HG03457 (cell line): ENCODE measurements around the gene ADAM12.

Experiments
- ATAC-seq: cut with Tn5 transposase; IDR thresholded peaks from one replicate; pipeline ENCODE4 v1.9.1; 2021; ENCODE audit warnings: moderate number of reproducible peaks; ENCODE audit not compliant: unreplicated experiment

ADAM12 gene, protein sequence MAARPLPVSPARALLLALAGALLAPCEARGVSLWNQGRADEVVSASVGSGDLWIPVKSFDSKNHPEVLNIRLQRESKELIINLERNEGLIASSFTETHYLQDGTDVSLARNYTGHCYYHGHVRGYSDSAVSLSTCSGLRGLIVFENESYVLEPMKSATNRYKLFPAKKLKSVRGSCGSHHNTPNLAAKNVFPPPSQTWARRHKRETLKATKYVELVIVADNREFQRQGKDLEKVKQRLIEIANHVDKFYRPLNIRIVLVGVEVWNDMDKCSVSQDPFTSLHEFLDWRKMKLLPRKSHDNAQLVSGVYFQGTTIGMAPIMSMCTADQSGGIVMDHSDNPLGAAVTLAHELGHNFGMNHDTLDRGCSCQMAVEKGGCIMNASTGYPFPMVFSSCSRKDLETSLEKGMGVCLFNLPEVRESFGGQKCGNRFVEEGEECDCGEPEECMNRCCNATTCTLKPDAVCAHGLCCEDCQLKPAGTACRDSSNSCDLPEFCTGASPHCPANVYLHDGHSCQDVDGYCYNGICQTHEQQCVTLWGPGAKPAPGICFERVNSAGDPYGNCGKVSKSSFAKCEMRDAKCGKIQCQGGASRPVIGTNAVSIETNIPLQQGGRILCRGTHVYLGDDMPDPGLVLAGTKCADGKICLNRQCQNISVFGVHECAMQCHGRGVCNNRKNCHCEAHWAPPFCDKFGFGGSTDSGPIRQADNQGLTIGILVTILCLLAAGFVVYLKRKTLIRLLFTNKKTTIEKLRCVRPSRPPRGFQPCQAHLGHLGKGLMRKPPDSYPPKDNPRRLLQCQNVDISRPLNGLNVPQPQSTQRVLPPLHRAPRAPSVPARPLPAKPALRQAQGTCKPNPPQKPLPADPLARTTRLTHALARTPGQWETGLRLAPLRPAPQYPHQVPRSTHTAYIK

DNA sequence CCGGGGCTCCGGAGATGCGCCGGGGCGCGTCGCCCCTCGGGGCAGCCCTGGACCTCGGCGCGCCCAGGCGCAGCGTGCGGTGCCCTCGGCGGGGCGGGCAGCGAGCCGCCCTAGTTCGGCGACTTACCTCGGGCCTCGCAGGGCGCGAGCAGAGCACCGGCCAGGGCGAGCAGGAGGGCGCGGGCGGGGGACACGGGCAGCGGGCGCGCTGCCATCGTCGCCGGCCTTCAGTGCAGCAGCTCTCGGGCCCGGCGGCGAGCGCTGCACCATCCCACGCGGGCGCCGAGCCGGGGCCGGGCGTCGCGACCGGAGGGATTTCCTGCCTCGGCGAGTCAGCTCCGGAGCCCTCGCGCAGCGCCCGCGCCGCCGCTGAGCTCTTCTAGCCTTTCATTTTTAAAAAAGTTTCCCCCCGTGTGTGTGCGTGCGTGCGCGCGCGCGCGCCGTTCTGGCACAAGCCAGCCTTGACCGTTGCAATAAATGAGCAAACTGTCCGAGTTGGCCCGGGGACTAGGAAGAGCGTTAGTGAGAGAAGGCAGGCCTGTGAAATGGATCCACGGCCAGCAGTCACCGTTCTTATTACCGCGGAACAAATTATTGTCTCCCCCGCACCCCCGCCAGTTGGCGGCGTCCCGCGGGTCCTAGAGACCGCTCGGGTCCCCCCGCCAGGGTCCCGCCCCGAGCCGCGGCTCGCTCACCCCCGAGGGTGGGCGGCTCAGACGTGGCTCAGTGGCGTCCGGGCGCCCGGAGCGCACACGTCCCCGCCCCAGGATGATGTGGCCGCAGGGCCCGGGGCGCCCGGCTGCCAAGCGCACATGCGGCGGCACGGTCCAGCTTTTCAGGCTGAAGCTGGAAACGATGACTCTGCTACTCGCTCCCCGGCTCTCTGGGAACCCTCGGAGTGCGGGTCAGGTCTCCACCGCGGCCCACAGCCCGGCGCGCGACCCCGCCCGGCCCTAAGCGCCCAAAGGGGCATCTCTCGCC is at the start of gene ADAM12:
Gene ADAM12 (minus strand): TSS at position 547 of the 981 bp plus-strand sequence. CDS start 332 bp downstream, at position 215.
- ATAC-seq = no peak

DNA sequence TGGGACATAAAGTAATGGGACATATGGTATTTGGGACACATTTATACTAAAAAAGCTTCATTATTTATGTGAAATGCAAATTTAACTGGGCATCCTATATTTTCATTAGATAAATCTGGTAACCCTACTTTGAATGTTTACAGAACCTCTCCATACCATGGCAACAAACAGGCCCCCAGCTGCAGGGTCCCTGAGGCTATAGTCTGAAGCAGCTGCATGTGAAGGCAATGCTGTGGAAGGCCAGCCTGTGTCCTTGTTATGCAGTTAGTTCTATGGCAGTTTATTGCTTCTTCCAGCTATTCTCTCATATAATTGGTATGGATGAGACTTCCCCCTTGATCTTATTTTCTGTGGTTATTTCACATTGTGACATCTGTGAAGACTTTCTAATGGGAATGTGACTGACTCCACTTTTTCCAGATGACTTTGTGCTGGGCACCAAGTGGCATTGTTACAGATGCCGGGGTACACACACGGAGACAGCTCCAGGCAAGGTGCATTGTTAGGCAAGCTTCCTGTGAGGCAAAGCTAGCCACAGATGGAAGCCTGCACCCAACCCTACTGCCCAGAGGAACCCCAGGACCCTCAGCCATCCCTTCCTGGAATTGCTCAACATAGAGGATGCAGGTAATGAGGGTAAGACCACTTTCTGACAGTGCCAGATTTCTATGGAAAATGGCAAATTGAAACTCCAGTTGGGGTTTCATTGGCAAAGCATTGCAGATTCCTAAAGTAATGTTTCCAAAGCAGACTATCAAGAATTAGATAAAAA is 49.5 kb upstream of the ADAM12 start:
- ATAC-seq = no peak

DNA sequence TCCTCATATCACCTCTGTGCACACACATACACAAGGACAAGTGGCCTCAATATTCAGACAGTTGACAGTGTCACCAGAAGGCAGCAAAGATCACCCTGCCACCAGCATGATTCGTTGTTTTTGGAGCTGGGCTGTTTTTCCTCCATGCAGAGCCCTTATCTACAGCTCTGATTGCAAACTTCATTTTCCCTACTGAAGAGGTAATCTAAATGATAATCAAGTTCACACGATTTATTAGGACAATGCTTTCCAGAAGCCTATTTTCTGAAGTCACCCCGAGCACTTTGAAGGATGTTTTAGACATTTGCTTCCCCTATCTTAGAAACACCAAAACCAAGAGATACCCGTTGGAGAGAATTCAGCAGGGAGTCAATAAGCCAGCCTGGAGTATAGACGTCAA is 46.0 kb upstream of the ADAM12 start:
- ATAC-seq = no peak

DNA sequence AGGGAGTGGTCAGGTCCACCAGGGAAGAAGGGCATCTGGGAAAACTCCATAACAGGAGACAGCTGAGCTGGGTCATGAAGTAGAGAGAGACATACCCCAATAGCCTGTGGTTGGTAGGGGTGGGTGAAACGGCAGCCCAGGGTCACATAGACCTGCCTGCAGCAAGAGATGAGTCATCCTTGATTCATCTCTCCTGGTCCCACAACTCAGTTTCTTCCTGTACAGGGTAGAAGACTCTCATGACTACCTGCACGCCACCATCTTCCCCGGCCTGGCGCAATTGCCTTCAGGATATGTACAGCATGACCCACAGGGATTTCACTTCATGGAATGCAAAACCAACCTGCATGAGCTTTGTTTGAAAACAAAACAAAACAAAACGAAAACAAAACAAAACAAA is 45.1 kb upstream of the ADAM12 start:
- no peak for ATAC-seq

DNA sequence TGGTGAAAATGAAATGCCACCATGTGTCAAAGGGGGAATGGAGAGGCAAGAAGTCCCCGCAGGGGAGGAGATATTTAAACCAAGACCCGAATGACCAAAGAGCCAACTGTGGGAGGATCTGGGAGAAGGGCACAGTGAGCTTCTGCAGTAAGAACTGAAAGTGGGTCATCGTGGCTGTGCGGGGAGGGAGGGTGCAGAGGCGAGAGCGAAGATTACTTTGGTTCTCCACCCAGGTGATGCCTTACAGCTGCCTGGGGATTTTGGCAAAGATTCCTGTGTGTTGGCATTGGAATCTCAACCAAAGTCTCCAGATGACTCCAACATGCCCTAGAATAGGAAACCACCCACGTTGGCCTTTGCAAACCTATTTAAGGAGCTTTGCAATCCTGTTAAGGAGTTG is 44.2 kb upstream of the ADAM12 start:
- ATAC-seq = no peak

DNA sequence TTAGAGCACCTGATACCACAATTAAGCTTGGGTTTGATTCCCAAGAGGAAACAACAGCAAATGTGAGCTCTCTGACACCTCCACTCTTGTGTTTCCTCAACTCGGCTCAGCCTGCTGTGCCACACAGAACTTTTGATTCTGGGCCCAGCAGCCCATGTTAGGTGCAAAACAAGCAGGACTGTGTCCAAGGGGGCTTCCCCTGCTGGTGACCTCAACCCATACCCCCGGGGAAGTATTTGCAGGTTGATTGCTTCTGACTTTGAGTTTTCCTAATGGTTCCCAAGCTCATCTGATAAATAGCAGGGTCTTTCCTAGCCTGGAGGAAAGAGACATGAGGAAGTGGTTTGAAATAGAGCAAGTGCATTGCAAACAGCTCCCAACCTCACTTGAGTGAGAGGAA is 43.5 kb upstream of the ADAM12 start:
- no peak for ATAC-seq

DNA sequence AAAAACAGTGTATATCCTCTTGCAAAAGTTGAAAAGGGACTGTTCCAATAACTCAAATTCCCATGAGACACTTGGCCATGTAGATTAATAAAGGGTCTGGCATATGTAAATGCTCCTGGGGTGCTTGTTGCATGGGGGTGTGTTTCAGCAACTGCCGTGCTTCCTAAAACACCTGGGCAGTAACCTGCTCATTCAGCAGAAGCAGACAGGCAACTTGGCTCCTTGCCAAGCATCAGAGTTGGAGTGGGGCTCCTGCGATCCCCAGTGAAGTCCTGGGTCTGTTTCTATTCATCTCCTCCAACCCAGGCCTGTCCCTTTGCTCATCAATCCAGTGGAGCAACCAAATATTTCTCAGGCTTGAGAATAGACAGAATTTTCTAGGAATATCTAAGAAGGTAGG is 42.2 kb upstream of the ADAM12 start:
- ATAC-seq = no peak

DNA sequence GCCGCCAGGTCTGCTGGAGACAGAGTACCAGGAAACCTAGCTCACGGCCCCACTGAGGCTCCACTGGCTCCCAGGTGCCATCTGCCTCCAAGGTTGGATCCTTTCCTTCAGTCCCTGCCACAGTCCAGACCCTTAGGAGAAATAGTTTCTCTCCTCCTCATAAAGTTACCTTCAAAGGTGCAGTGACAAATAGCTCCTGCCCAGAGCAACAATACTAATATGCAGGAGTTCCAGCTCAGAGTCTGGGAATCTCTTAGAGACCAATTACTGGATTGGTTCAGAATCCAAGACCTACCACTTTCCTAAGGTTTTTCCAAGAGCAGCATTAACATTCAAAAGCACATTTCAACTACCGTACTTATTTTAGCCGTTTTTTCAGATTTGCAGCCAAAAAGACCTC is 41.0 kb upstream of the ADAM12 start:
- ATAC-seq = no peak

DNA sequence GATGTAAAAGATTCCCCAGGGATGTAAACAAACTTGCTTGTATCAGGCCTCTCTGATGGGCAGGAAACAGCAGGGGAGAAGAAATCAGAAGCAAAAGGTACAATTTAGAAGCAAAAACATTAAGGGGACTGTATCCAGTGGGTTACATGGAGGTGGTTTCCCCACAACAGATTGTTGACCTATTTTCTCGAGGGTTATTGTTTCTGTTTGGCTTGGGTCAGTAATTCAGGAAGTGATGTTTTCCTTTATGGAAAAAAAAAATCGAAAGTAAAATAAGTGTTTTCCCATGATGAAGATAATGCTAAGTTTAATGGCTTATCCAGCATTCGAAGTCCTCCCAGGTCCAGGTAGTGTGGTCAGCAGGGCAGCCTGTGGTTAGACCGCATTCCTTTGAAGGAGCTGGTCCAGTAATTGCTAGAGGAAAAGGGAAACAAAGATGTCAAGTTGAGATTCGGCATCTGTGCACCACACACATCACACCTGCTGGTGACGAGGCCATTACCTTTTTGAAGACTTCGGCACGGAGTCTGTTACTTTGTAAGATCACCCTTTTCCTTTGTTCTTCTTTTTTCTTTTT is 37.3 kb upstream of the ADAM12 start:
- ATAC-seq = no peak

DNA sequence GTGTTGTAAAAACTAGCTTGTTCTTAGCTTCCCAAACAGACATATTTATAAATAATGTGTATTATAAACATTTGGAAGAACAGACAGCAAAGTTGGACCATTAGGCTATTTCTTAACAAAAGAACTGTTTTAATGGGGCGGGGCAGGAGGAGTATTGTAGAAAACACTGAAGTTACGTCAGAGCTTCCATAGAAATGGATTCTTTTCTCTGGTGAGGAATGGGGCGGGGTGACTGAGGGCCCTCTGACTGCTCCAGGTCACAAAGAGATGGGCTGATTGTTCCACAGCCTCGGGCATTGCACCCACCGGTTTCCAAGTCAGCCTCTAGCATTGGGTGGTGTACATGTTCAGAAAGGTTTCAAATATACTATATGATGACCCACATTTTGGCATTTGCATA is 36.8 kb upstream of the ADAM12 start:
- ATAC-seq = no peak

DNA sequence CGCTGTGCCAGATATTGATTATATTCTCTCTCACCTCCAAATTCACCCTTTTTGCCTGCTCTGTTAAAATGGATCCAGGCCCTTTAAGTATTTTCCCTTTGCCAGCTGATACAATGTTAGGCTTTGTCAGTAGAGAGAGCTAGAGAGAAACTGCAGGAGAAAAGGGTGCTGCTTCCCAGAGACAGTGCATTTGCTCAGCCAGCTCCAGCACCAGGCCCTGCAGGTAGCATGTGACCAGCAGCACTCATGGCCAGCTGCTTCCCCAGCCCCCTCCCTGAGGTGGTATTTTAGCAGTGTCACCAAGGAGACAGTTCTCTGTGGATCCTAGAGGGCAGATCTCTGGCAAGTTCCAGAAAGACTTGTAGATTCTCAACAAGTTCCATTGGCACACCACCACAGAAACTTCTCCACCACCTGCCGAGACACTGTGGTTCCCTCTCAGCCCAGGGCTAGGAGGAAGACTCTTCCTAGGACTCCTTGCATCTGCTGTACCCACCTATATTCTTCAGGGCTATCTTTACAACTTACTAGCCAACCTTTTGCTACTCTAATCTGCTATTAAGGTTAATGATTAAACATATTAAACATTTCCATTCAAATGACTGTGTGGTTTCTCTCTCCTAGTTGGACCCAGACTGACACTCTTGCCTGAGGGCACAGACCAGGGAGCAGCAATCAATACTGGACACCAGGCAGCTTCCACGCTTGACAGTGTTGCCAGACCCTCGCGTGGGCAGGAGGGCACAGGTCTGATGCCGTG is 35.6 kb upstream of the ADAM12 start:
- ATAC-seq = no peak

DNA sequence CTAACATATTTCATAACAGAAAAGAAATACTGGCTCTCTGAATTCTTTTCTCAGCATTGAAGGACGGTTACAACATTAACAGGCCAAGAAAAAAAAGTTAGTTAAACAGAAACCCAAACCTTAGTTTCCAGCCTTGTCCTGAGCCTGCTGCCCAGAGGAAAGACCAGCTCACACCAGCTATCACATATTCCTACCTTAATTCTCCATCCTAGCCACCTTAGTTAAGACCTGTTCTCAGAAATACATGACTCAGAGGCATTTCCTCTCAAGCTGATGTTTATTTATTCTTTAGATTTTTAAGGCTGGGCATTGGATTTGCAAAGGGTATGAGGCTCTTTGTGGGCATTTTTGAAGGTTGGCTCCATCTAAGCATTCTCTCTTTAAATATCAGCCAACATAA is 34.3 kb upstream of the ADAM12 start:
- no peak for ATAC-seq

DNA sequence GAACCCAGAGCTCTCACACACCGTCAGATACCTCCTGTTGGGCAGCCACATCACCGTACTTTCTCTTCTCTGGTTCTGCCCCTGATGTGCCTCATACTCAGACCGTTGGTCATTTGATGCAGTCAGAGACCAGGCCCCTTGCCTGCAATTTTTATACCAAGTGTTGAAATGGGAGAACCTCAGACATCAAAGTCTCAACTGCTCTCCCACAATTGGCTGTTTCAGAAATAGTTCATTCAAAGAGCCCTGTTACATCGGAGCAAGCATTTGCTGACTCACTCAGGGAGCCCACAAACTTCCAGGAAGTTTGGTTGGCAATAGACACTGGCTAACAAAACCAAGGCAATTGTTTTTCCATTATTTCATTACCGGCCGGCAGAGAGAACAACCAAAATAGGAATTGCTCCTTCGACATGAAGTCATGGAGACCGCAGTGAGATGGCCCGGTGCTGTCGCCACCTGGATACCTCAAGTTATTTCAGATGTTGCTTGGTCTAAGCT is 33.5 kb upstream of the ADAM12 start:
- ATAC-seq = no peak

DNA sequence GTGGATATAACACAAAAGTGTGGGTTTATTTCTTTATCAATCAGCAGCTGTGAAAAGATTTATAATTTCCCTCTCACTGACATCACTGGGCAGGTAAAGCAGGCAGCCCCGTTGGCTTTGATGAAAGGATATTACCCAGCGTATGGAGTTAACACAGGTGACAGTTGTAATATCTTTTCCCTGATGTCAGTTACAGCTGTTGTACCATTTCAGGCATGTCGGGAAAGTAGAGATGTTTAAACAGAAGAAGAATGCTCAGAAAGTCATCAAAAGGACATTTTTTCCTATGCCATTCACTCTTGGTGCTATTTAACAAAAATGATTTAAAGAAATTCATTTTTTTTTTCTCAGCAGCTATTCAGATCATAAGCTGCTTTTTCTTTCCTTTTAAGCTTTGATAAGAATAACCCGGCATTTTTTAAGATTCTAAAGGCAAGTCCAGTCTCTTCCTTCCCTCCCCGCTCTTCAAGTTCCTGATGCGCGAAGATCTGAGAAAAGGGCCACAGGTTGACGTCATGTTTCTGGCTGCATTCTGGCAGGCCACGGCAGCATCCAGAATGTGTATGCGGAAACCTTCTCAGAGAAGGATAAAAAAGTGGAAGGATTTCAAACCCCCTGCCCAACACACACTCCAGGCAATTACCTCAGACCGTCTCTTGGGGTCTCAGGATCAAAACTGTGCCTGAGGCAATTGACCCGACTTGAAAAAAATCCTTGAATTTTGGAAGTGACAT is 32.5 kb upstream of the ADAM12 start:
- no peak for ATAC-seq

DNA sequence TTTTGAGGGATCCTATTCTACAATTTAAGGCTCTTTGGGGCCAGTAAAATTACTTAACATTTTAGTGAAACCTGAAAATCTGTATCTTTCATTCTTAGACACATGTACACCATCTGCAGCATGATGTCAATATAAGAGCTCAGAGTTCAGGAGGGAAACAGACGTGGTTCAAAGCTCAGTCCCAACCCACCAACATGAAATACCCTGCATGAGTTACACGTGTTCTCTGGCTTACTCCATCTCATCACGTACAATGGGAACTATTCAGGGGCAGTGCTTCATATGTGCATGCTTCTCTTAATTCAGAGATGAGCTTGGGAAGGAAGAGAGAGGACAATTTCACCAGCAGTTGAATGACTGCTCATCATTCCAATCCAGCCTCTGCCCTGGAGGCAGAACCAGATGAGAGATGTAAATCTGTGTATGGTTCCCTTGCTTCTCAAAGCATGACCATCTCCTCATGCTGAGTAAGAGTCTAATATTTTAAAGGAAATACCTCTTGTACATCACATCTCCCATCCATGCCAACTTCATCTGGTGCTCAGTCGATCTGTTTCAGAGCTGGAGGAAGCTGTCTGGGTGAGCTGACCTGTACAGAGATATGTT is 29.0 kb upstream of the ADAM12 start:
- no peak for ATAC-seq

DNA sequence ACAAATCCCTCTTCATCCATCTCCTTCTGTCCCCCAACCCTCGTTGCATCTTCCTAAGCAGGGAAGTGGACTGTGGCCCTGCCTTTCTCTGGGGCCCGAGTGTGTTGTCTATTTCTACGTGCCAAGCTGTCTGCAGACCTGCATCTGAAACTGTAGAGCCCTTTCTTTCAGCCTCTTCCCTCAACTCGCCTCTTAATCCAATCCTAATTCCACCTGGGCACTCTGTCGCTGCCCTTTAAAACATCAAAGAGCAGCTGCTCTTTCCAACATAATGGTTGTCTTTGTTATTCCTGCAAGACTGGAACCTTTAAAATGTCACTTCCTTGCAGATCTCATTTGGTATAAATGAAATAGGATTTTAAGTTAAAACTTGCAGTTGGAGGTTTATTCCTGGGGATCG is 21.5 kb upstream of the ADAM12 start:
- ATAC-seq = no peak

DNA sequence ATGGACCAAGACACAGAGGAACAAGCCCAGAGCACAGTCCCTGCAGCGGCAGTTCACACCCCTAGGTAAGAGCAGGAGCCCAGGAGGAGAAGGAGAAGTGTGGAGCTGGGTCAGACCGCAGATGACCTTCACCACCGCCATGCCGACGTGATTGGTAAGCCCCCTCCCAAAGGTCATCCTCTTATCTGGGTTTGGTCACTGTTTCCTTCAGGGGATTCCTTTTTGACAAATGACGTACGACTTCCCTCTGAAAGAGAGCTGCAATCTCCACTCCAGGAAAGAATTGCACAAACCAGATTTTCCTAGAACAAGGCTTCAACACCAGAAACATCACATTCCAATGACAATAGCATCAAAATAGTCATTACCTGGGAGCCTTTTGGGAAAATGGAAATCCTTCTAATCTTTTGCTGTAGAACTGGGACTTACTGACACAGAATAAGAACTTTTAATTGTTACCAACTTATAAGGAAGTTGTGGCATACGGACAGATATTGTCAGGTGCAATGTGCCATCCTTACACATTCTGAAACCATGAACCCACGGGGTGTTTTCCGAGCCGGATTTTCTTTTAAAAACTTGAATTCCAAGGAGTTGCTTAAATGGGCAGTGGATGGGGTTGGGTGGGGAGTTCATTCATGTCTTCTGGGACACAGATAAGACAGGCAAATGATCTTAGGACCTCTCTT is 20.8 kb upstream of the ADAM12 start:
- ATAC-seq = no peak
